ENCODE results near the gene NDUFA11.

DNA sequence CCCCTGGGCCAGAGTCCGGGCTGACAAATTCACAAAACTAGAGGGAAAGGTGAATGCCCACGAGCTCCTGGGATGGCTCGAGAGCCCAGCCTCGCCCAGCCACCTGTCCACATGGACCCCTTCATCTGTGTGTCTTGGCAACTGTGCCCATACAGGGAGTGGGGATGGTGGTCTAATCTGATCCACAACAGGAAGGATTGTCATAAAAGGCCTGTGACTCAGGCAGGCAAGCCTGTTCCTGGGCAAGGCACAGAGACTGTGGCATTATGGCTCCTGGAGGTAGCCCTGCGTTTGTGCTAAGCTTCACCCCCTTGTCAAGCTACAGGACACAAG is 30.4 kb upstream of the NDUFA11 start:
- TF ChIP-seq, protein P1, sequence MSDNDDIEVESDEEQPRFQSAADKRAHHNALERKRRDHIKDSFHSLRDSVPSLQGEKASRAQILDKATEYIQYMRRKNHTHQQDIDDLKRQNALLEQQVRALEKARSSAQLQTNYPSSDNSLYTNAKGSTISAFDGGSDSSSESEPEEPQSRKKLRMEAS (IDR thresholded peaks at IDR 0.05; ENCODE audit: low read depth, low read length) = no peak
- TF ChIP-seq, protein P2, sequence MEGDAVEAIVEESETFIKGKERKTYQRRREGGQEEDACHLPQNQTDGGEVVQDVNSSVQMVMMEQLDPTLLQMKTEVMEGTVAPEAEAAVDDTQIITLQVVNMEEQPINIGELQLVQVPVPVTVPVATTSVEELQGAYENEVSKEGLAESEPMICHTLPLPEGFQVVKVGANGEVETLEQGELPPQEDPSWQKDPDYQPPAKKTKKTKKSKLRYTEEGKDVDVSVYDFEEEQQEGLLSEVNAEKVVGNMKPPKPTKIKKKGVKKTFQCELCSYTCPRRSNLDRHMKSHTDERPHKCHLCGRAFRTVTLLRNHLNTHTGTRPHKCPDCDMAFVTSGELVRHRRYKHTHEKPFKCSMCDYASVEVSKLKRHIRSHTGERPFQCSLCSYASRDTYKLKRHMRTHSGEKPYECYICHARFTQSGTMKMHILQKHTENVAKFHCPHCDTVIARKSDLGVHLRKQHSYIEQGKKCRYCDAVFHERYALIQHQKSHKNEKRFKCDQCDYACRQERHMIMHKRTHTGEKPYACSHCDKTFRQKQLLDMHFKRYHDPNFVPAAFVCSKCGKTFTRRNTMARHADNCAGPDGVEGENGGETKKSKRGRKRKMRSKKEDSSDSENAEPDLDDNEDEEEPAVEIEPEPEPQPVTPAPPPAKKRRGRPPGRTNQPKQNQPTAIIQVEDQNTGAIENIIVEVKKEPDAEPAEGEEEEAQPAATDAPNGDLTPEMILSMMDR (IDR thresholded peaks at IDR 0.05; ENCODE audit: low read depth, low read length) = no peak

Data from NB4 (cell line).